Stimulated activated CD8-positive, alpha-beta memory T cell treated with anti-CD3 and anti-CD28 coated beads, Interleukin-4, amount 100 ng/mL, for 4 hours (primary cell): ENCODE results near the gene LRRC9.
"Not testable (repeated sequence)": the region's sequence is repeated elsewhere in the genome, so short reads cannot be mapped to it uniquely, and the experiment has no call there.

Source experiments
- DNase-seq, 2 donors: peaks; one replicate each; pipeline ENCODE4 v3.0.0-alpha.2; 2020; ENCODE audit warnings: low read depth in 2 of 2, low spot score in 1 of 2

Gene LRRC9

GRCh38 chr14:59952141-59952540 lies 32.2 kb downstream of the LRRC9 start:
- not testable (repeated sequence) for DNase-seq

DNA sequence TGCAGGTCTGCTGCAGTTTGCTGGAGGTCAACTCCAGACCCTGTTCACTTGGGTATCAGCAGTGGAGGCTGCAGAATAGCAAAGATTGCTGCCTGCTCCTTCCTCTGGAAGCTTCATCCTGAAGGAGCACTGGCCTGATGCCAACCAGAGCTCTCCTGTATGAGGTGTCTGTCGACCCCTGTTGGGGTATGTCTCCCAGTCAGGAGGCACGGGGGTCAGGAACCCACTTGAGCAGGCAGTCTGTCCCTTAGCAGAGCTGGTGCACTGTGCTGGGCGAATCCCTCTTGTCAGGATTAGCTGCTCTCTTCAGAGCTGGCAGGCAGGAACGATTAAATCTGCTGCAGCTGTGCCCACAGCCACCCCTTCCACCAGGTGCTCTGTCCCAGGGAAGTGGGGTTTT lies 37.9 kb downstream of the LRRC9 start:
- not testable (repeated sequence) for DNase-seq

DNA sequence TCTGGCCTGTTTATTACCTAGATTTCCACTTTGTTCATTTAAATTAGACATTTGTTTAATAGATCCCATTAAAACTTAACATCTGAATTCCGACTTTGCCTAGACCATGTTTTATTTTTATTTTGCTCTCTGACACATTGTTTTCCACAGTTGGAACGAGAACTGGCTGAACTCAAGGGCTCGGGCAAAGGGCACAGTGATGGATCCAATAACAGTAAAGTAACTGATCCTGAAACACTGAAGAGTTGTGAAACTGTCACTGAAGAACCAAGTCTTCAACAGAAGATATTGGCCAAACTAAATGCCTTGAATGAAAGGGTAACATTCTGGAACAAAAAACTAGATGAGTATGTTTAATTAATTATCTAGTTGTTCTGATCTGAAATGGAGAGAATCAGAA lies 39.7 kb downstream of the LRRC9 start:
- DNase-seq, result no peak

GRCh38 chr14:59961518-59962062 lies 41.6 kb downstream of the LRRC9 start:
- DNase-seq, result no peak

DNA sequence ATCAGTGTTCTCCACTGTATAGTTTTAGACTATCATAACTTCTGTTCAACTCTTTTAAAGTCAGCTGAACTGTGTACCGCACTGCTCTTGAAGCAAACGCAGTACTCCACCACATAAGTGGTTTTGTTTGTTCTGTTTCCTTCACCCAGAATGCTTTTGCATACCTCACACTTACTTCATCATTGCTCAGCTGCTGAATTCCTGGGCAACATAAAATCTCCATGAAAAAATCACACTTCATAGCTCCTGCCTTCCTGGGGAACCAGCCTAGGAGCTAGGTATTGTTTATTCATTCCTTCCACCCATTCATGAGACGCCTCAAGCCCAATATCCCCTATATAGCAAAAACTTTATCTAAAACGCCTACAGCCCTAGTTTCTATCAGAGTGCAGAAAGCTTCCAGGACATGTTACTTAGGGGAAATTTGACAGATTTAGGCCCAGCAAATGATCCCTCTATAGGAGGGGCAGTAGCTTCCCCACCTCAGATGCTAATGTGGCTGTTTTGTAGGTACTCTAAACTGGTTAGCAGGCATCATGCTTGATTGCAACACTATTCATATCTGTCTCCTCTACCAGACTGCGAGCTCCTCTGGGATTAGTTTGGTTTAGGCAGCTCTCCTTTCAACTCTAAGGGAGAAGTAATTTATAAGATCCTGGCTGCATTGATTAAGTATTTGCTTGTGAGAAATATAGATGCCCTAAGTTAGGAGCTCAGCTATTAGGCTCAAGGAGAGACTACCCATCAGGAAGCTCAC lies 44.5 kb downstream of the LRRC9 start:
- no peak for DNase-seq

DNA sequence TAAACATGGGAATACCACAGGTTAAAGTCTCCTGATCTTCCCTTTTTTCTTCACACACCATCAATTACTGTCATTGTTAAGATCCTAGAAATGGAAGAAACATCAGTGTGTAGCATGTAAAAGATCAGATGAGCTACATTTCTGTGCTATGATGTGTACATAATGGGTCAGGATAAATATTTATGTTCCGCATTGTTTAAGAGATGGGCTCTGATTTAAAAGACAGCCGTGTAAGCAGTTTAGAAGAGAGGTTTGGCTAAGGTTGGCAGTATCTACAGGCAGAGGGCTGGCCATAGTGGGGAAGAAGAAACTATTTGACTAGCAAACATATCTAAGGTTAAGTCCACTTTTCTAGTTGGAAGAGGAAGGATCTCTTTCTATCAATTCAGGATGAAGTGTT lies 49.4 kb downstream of the LRRC9 start:
- no peak for DNase-seq

DNA sequence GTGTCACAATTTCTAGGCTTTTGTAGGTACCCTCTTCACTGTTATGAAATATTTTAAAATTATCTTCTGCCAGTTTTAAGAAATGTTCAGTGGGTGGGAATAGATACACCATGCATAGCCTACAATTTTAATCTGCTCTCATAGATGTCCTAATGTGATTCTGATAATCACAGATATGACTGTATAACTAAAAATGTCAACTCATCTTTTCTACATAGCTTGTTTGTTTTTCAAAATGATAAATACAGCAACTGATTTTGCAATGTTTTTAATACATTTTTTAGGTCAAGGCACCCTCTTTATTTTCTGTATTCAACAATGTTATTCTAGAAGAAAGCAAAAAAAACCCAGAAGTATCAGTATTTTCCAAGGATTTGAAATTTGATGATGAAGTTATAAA lies 61.6 kb downstream of the LRRC9 start:
- no peak for DNase-seq

DNA sequence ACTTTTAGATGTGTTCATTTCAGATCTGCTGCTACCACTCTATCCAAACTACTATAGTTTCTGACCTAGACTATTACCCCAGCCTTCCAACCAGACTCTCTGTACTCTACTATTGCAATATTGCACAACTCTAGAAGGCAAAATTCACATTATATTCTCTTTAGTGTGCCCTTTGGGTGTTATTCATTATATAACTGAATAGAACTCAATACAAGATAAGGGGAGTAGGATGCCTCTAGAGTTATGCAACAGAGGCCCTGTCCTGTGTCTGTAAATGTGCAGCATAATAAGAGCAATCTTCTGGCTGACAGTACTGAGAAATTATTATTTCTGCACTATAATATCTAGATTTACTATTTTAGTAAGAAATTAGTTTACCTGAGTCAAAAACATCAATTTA lies 63.1 kb downstream of the LRRC9 start:
- DNase-seq, result no peak

- no peak for DNase-seq
Observed at GRCh38 chr14:59986556-59987059, 66.7 kb downstream of the LRRC9 start.

- no peak for DNase-seq
Observed at GRCh38 chr14:59997449-59997848, 77.5 kb downstream of the LRRC9 start.

GRCh38 chr14:59997966-59998365 lies 78.0 kb downstream of the LRRC9 start:
- DNase-seq, result no peak

DNA sequence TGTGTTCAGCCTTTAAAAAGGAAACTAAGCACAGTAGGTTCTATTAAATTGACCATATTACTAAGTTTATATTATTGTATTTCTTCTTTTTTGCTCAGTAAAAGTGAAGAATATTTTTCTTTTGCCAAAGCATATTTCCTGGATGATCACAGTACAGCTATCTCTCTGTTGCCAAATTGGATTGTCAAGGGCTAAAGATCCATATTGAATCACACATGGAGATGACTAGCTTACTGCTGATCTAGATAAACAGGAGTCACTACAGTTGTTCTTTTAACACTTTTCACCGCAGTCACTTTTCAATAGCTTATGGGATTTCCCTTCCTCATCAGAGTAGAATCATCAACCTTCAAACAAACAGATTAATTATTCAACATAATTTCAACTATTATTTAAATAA lies 78.6 kb downstream of the LRRC9 start:
- DNase-seq, result no peak

GRCh38 chr14:60002819-60003492 lies 83.0 kb downstream of the LRRC9 start:
- no peak for DNase-seq

GRCh38 chr14:60003991-60004390 lies 84.0 kb downstream of the LRRC9 start:
- no peak for DNase-seq

DNA sequence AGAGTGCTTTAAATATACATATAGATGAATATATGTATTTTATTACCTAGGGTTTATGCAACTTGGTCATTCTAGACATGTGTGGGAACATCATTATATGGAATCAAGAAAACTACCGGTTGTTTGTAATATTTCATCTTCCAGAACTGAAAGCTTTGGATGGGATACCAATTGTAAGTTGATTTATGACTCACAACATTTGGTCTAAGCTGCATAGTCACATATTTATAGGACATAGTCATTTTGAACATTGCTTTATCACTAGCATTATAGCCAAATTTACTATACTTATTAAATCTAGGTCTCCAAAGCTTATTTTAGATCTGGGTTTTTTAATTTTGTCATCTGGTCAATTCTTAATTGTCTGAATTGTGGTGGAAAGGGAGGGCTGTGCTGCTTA lies 88.1 kb downstream of the LRRC9 start:
- DNase-seq, result no peak

GRCh38 chr14:60010263-60010662 lies 90.3 kb downstream of the LRRC9 start:
- not testable (repeated sequence) for DNase-seq

GRCh38 chr14:60014402-60014801 lies 94.5 kb downstream of the LRRC9 start:
- DNase-seq, result no peak

DNA sequence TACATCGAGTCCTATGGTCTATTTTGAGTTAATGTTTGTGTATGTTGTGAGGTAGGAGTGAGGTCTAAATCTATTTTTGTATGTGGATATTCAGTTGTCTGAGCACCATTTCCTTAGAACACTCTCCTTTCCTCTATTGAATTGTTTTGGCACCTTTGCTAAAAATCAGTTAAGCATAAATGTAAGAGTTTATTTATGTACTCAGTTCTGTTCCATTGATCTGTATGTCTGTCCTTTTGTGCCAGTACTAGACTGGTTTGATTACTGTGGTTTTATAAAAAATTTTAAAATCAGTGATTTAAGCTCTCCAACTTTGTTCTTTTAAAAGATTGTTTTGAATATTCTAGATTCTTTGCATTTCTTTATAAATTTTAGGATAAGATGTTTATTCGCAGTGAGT lies 101.7 kb downstream of the LRRC9 start:
- DNase-seq, result no peak

DNA sequence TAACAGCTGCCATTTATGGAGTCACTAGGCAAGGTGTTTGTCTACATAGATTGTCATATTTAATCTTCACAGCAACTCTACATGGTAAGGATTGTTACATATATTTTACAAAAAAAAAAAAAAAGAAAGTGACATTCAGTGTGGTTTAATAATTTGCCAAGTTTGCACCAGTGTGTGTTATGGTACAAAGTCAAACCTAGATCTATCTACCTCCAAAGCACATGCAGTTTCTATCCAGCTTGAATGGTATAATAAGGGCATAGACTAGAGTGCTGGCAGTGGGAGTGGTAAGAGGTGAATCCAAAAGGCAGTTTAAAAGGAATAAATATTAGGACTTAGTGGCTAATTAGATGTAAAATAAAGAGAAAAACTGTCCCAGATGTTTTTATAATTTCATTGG lies 105.6 kb downstream of the LRRC9 start:
- no peak for DNase-seq

DNA sequence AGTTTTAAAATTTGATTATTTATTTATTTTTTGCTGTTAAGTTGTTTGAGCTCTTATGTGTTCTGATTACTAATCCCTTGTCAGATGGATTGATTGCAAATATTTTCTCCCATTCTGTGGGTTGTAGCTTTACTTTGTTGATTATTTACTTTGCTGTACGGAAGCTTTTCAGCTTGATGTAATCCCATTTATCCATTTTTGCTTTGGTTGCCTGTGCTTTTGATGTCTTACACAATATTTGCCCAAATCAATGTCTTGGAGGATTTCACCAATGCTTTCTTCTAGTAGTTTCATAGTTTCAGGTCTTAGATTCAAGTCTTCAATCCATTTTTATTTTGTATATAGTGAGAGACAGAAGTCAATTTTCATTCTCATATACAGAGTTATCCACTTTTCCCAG lies 115.2 kb downstream of the LRRC9 start:
- DNase-seq, result no peak

DNA sequence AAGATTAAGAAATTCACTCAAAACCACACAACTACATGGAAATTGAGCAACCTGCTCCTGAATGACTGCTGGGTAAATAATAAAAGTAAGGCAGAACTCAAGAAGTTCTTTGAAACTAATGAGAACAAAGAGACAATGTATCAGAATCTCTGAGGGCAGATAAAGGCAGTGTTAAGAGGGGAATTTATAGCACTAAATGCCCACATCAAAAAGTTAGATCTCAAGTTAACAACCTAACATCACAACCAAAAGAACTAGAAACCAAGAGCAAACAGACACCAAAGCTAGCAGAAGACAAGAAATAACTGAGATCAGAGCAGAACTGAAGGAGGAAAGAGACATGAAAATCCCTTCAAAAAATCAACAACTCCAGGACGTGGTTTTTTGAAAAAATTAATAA lies 128.0 kb downstream of the LRRC9 start:
- DNase-seq, result not testable (repeated sequence)

- no peak for DNase-seq
Observed at GRCh38 chr14:60051721-60052221, 131.8 kb downstream of the LRRC9 start.
